HEK293 (cell line): ENCODE data around the gene CPNE1.

Experiments used
- CTCF ChIP-seq: fragments of 450-650 bp; formaldehyde crosslinking; IDR thresholded peaks from 2 replicates; pipeline ENCODE4 v1.5.1; 2016; ENCODE audit warnings: missing biosample characterization, missing genetic modification characterization
- IKZF3 ChIP-seq: fragments of 450-650 bp; IDR thresholded peaks from 2 replicates; pipeline ENCODE4 v1.5.0; 2018; ENCODE audit warnings: missing biosample characterization, mild to moderate bottlenecking, missing genetic modification characterization, moderate library complexity
- KLF10 ChIP-seq: fragments of 450-650 bp; IDR thresholded peaks from 2 replicates; pipeline ENCODE4 v1.5.1; 2018; ENCODE audit warnings: missing biosample characterization, mild to moderate bottlenecking, missing genetic modification characterization
- SP7 ChIP-seq: fragments of 450-650 bp; formaldehyde crosslinking; IDR thresholded peaks from 2 replicates; pipeline ENCODE4 v1.5.1; 2016; ENCODE audit warnings: missing biosample characterization, missing genetic modification characterization
- ZNF133 ChIP-seq: fragments of 450-650 bp; formaldehyde crosslinking; IDR thresholded peaks from 2 replicates; pipeline ENCODE4 v1.5.1; 2016; ENCODE audit warnings: missing biosample characterization, missing genetic modification characterization
- ZNF202 ChIP-seq: fragments of 450-650 bp; formaldehyde crosslinking; IDR thresholded peaks from 2 replicates; pipeline ENCODE4 v1.5.1; 2016; ENCODE audit warnings: missing biosample characterization, missing genetic modification characterization, borderline replicate concordance
- ZNF426 ChIP-seq: fragments of 450-650 bp; formaldehyde crosslinking; IDR thresholded peaks from 2 replicates; pipeline ENCODE4 v1.5.1; 2017; ENCODE audit warnings: missing biosample characterization, missing genetic modification characterization, mild to moderate bottlenecking, inconsistent platforms, moderate library complexity
- ZNF433 ChIP-seq: fragments of 450-650 bp; formaldehyde crosslinking; IDR thresholded peaks from 2 replicates; pipeline ENCODE4 v1.5.1; 2016; ENCODE audit warnings: missing biosample characterization, missing genetic modification characterization, low read depth
- ZNF658 ChIP-seq: fragments of 450-650 bp; formaldehyde crosslinking; IDR thresholded peaks from 2 replicates; pipeline ENCODE4; 2016; ENCODE audit warnings: missing biosample characterization, missing genetic modification characterization
- TF ChIP-seq, protein P1 (sequence below): fragments of 450-650 bp; formaldehyde crosslinking; IDR thresholded peaks from 2 replicates; pipeline ENCODE4 v1.5.1; 2016; ENCODE audit warnings: missing biosample characterization, missing genetic modification characterization
- TF ChIP-seq, protein P2 (sequence below): IDR thresholded peaks from 2 replicates; pipeline ENCODE4 v1.6.1; 2011; ENCODE audit warnings: mild to moderate bottlenecking, low read depth, low read length, borderline replicate concordance

DNA sequence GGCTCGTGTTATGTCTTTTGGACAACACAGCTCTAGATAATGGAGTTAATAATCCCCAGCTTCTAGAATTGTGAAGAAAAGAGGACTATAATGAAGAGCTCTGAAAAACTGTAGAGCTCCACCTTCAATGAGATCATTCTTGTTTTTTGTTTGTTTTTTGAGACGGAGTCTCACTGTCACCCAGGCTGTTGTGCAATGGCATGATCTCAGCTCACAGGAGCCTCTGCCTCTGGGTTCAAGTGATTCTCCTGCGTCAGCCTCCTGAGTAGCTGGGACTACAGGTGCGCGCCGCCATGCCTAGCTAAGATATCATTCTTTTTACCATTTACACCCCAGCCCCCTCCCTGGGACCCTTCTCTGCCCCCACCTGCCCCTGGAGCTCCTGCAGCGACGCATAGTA lies 86.2 kb downstream of the CPNE1 start:
- TF ChIP-seq, protein P1, sequence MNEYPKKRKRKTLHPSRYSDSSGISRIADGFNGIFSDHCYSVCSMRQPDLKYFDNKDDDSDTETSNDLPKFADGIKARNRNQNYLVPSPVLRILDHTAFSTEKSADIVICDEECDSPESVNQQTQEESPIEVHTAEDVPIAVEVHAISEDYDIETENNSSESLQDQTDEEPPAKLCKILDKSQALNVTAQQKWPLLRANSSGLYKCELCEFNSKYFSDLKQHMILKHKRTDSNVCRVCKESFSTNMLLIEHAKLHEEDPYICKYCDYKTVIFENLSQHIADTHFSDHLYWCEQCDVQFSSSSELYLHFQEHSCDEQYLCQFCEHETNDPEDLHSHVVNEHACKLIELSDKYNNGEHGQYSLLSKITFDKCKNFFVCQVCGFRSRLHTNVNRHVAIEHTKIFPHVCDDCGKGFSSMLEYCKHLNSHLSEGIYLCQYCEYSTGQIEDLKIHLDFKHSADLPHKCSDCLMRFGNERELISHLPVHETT (tag by site-specific recombination), result no peak
- TF ChIP-seq KLF10 (tag by site-specific recombination), result no peak
- TF ChIP-seq ZNF202 (tag by site-specific recombination), result no peak
- TF ChIP-seq CTCF (tag by site-specific recombination), result no peak
- TF ChIP-seq ZNF658, result no peak
- TF ChIP-seq ZNF426 (tag by site-specific recombination), result no peak
- no peak for TF ChIP-seq ZNF433 (tag by site-specific recombination)
- TF ChIP-seq SP7 (tag by site-specific recombination), result no peak
- TF ChIP-seq, protein P2, sequence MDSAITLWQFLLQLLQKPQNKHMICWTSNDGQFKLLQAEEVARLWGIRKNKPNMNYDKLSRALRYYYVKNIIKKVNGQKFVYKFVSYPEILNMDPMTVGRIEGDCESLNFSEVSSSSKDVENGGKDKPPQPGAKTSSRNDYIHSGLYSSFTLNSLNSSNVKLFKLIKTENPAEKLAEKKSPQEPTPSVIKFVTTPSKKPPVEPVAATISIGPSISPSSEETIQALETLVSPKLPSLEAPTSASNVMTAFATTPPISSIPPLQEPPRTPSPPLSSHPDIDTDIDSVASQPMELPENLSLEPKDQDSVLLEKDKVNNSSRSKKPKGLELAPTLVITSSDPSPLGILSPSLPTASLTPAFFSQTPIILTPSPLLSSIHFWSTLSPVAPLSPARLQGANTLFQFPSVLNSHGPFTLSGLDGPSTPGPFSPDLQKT, result no peak
- TF ChIP-seq ZNF133 (tag by site-specific recombination), result no peak
- no peak for TF ChIP-seq IKZF3 (tag by site-specific recombination)
